GM12878 (cell line): ENCODE data around the gene RPS3. TPM values are rescaled to one million over a fixed set of nuclear protein-coding genes. Genes with fewer than 3 reads are reported as not detected.

Source experiments
- ATAC-seq: fragments of 200-7000 bp; cut with Tn5 transposase; 3 replicates; pipeline ENCODE4 v1.9.1; 2020; ENCODE audit warnings: mild to moderate bottlenecking, moderate library complexity
- BruUV-seq: library from RNA; stranded (reverse); fragments of 400-500 nt; replicated peaks from 2 replicates; lab custom pipeline; 2021; lab: Mats Ljungman, UMichigan
- CTCF ChIA-PET: fragments of 300-600 bp; sonication (Branson Sonifier 250); formaldehyde crosslinking; extraction: SDS; loops from one replicate; lab custom pipeline; 2021; ENCODE audit warnings: inconsistent platforms; lab: Yijun Ruan, JAX
- POLR2A ChIA-PET: fragments of 350-600 bp; formaldehyde crosslinking; extraction: SDS; loops from one replicate; lab custom pipeline; 2021; ENCODE audit warnings: inconsistent platforms; lab: Charles Lee
- RAD21 ChIA-PET: fragments of 300-600 bp; sonication (Branson Sonifier 250); formaldehyde crosslinking; loops from one replicate; lab custom pipeline; 2023; ENCODE audit warnings: antibody characterized with exemption; ENCODE audit not compliant: unreplicated experiment; lab: Charles Lee
- SMC1A ChIA-PET: fragments of 300-600 bp; sonication (Branson Sonifier 250); formaldehyde crosslinking; loops from one replicate; lab custom pipeline; 2023; ENCODE audit not compliant: unreplicated experiment, uncharacterized antibody; lab: Charles Lee
- DNase-seq: peaks from one replicate; pipeline ENCODE4 v3.0.0-alpha.2; 2011; ENCODE audit warnings: low read depth, low spot score
- FAIRE-seq: peaks from 3 replicates; lab custom pipeline; 2011; peaks lifted over from hg19 to GRCh38; lab: Jason Lieb, UNC
- H2AFZ ChIP-seq: 2 replicates; pipeline ENCODE4 v1.6.0; 2011; ENCODE audit warnings: low read depth, low read length, control low read depth; ENCODE audit not compliant: control insufficient read depth
- H3K27ac ChIP-seq: 2 replicates; pipeline ENCODE4 v1.5.1; 2011; ENCODE audit warnings: control low read depth; ENCODE audit not compliant: control insufficient read depth, insufficient read depth
- H3K27me3 ChIP-seq, 2 experiments: replicated peaks in 1 of 2; 2 replicates each; pipeline versions ENCODE4 v1.6.0 to v1.6.1; 2011; ENCODE audit warnings: low read length in 1 of 2; ENCODE audit not compliant: control insufficient read depth in 2 of 2, insufficient read depth in 2 of 2
- H3K36me3 ChIP-seq, 2 experiments: 2 replicates each; pipeline ENCODE4 v1.5.1; 2011; ENCODE audit warnings: low read length in 1 of 2; ENCODE audit not compliant: control insufficient read depth in 2 of 2, insufficient read depth in 2 of 2
- H3K4me1 ChIP-seq: 2 replicates; pipeline ENCODE4 v1.6.1; 2011; ENCODE audit warnings: mild to moderate bottlenecking, low read length, moderate library complexity, mixed read lengths; ENCODE audit not compliant: control insufficient read depth, insufficient read depth
- H3K4me2 ChIP-seq: 2 replicates; pipeline ENCODE4 v1.6.0; 2011; ENCODE audit warnings: control low read depth; ENCODE audit not compliant: control insufficient read depth, insufficient read depth
- H3K4me3 ChIP-seq: fragments of 200-600 bp; sonication (generic); 2 replicates; pipeline ENCODE4 v1.5.1; 2016
- H3K79me2 ChIP-seq: 2 replicates; pipeline ENCODE4 v1.6.0; 2011; ENCODE audit warnings: low read length; ENCODE audit not compliant: control insufficient read depth, insufficient read depth
- H3K9ac ChIP-seq: 2 replicates; pipeline ENCODE4 v1.8.0; 2011; ENCODE audit warnings: low read length, control low read depth, mixed read lengths; ENCODE audit not compliant: control insufficient read depth, insufficient read depth
- H3K9me3 ChIP-seq: replicated peaks from 3 replicates; pipeline ENCODE4 v1.5.1; 2011; ENCODE audit warnings: mild to moderate bottlenecking, low read length; ENCODE audit not compliant: control insufficient read depth, insufficient read depth
- H4K20me1 ChIP-seq: 2 replicates; pipeline ENCODE4 v1.6.0; 2011; ENCODE audit not compliant: control insufficient read depth, insufficient read depth
- CREB1 ChIP-seq: IDR thresholded peaks from 2 replicates; pipeline ENCODE4 v1.6.1; 2012; ENCODE audit warnings: low read depth, mild to moderate bottlenecking, inconsistent platforms
- FOS ChIP-seq: IDR thresholded peaks from 3 replicates; pipeline ENCODE4 v1.6.1; 2011; ENCODE audit warnings: borderline replicate concordance; ENCODE audit not compliant: insufficient read length; ENCODE audit errors: extremely low read depth
- MEF2B ChIP-seq: fragments of 450-650 bp; IDR thresholded peaks from 2 replicates; pipeline ENCODE4 v1.6.1; 2018; ENCODE audit warnings: mild to moderate bottlenecking, moderate library complexity; ENCODE audit not compliant: partially characterized antibody, poor library complexity, severe bottlenecking
- MYB ChIP-seq: fragments of 150-350 bp; IDR thresholded peaks from 2 replicates; pipeline ENCODE4 v1.6.1; 2014; ENCODE audit warnings: mild to moderate bottlenecking, low read depth, low read length, borderline replicate concordance
- NBN ChIP-seq: fragments of 450-650 bp; IDR thresholded peaks from 2 replicates; pipeline ENCODE4 v1.6.1; 2016
- NFYB ChIP-seq: IDR thresholded peaks from 2 replicates; pipeline ENCODE4 v1.6.1; 2011; ENCODE audit warnings: low read depth, mild to moderate bottlenecking, low read length, improper control_type of control experiment, moderate library complexity; ENCODE audit not compliant: insufficient read depth
- SMAD1 ChIP-seq: fragments of 450-650 bp; IDR thresholded peaks from 2 replicates; pipeline ENCODE4 v1.6.1; 2018; ENCODE audit warnings: mild to moderate bottlenecking, low read depth; ENCODE audit not compliant: partially characterized antibody
- SP1 ChIP-seq: IDR thresholded peaks from one replicate; pipeline ENCODE4 v1.6.1; 2011; ENCODE audit warnings: low read depth, low read length
- TCF3 ChIP-seq: IDR thresholded peaks from 2 replicates; pipeline ENCODE4 v1.6.1; 2012; ENCODE audit warnings: low read depth, mild to moderate bottlenecking, low read length, borderline replicate concordance; ENCODE audit not compliant: insufficient read depth
- WGBS: methylation state at CpG from one replicate; pipeline ENCODE4 v1.1.6; 2016; ENCODE audit warnings: low lambda C conversion rate; ENCODE audit not compliant: insufficient replicate concordance, insufficient coverage; ENCODE audit errors: missing lambda C conversion rate; 5-methylcytosine and 5-hydroxymethylcytosine counted together
- in situ Hi-C: fragments of 300-500 bp; cut with MboI; formaldehyde crosslinking; loops from 9 replicates; pipeline ENCODE4 v1.14.3; 2018; ENCODE audit warnings: mixed read lengths
- intact Hi-C: fragments of 100-400 bp; cut with micrococcal nuclease; formaldehyde crosslinking; loops from one replicate; pipeline ENCODE4 v1.14.2; 2022; ENCODE audit not compliant: unreplicated experiment
- polyA plus RNA-seq, 11 experiments: library from polyadenylated mRNA; depleted of rRNA in 4 of 11; unstranded in 6 of 11; stranded (reverse) in 5 of 11; fragments of >200 nt; fragmentation: Nextera tagmentation in 4 of 11; fragmentation: Illumina TruSeq in 1 of 11; extraction: Ambion mirVana in 4 of 11; extraction: Trizol in 1 of 11; gene quantifications; 1 replicate in 1 of 11; 2 replicates in 10 of 11; pipeline versions ENCODE4 v1.2.1 to v1.2.3, GENCODE V29; 2011 to 2016; ENCODE audit warnings: inconsistent platforms in 2 of 11, missing spikeins in 2 of 11, low read depth in 1 of 11
- total RNA-seq, 4 experiments: library from RNA; depleted of rRNA in 3 of 4; stranded (reverse); fragments of >200 nt in 3 of 4; fragmentation: Illumina TruSeq in 1 of 4; extraction: Trizol in 1 of 4; gene quantifications; 2 replicates each; pipeline versions ENCODE4 v1.2.1 to v1.2.3, GENCODE V29; 2013 to 2021

The RPS3 gene
- total and polyA plus RNA-seq, 10 of the 15 experiments (the other 5 are each of a cell fraction or from before 2014, with no cell fraction given), result 2,127 to 9,556 (median 4,327) TPM

GRCh38 chr11:75428281-75428724, 29.0 kb downstream of the RPS3 start:
- no peak for DNase-seq
- 25% methylated on average over 27 of the region's 32 CpGs for WGBS
- no peaks in the 10 kb centered on the region for H4K20me1 ChIP-seq
- FAIRE-seq, result no peak
- H3K4me2 ChIP-seq, result 0 out of 2 replicates have a peak overlapping the region, but pooled peaks have one; percentile 41
- no peaks in the 10 kb centered on the region for H3K4me1 ChIP-seq
- H3K9me3 ChIP-seq, result peaks cover 2% of the 10 kb centered on the region; the same call in 1 of the 3 replicates
- CTCF ChIA-PET, result no interaction called here
- no peak overlapping the region for H3K9ac ChIP-seq
- SMC1A ChIA-PET, result no interaction called here
- intact Hi-C loops, result no loop called here
- H3K27me3 ChIP-seq, result peaks cover 4 to 14% of the 10 kb centered on the region in 2 experiments
- RAD21 ChIA-PET, result no interaction called here
- no peak overlapping the region for H3K4me3 ChIP-seq
- no TSS peak for BruUV-seq
- TF ChIP-seq MEF2B, result no peak
- peak; percentile 36 for TF ChIP-seq SP1
- TF ChIP-seq TCF3, result no peak
- no peak for TF ChIP-seq NBN
- TF ChIP-seq SMAD1, result no peak
- peak; percentile 53; the same call in 1 of the 2 replicates for TF ChIP-seq NFYB
- peak; percentile 64; the same call in 1 of the 2 replicates for TF ChIP-seq CREB1
- TF ChIP-seq FOS, result no peak
- TF ChIP-seq MYB, result no peak
- in situ Hi-C loops, result no loop called here
- no peaks in the 10 kb centered on the region; a peak in 1 of 4 replicates for H3K36me3 ChIP-seq
- H2AFZ ChIP-seq, result no peak overlapping the region
- no peak for ATAC-seq
- no peak overlapping the region for H3K27ac ChIP-seq
- POLR2A ChIA-PET, result no interaction called here
- no peaks in the 10 kb centered on the region for H3K79me2 ChIP-seq
